ENCODE measurements around the gene PRKAR2B.

DNA sequence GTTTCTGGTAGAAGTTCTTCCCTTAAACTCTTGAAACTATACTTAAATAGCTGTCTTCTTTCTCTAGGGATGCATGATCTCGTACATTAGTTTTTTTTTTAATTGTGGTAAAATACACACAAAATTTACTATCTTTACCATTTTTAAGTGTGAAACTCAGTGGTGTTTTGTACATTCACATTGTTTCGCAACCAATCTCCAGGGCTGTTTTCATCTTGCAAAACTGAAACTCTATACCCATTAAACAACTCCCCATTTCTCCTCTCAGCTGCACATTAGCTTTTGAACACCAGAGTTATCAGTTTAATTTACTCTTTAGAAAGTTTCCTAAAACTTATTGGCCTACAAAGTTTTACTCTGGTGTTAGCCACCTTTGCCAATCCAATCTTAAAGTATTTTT lies 45.5 kb upstream of the PRKAR2B start:
- TF ChIP-seq, protein P1, sequence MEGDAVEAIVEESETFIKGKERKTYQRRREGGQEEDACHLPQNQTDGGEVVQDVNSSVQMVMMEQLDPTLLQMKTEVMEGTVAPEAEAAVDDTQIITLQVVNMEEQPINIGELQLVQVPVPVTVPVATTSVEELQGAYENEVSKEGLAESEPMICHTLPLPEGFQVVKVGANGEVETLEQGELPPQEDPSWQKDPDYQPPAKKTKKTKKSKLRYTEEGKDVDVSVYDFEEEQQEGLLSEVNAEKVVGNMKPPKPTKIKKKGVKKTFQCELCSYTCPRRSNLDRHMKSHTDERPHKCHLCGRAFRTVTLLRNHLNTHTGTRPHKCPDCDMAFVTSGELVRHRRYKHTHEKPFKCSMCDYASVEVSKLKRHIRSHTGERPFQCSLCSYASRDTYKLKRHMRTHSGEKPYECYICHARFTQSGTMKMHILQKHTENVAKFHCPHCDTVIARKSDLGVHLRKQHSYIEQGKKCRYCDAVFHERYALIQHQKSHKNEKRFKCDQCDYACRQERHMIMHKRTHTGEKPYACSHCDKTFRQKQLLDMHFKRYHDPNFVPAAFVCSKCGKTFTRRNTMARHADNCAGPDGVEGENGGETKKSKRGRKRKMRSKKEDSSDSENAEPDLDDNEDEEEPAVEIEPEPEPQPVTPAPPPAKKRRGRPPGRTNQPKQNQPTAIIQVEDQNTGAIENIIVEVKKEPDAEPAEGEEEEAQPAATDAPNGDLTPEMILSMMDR (IDR thresholded peaks at IDR 0.05) = no peak
- no peak for TF ChIP-seq ZFX (IDR thresholded peaks at IDR 0.05; ENCODE audit: borderline replicate concordance)
